Measurements from ENCODE around the gene DNAJB8. TPM values are rescaled to one million over a fixed set of nuclear protein-coding genes. Genes with fewer than 3 reads are reported as not detected.
A peak's percentile ranks its signal among the peaks of the same experiment; 100 is the strongest.

DNAJB8 gene
- total and polyA plus RNA-seq, 9 of the 15 experiments (the other 6 are each of a cell fraction or from before 2014, with no cell fraction given) = not detected

DNA sequence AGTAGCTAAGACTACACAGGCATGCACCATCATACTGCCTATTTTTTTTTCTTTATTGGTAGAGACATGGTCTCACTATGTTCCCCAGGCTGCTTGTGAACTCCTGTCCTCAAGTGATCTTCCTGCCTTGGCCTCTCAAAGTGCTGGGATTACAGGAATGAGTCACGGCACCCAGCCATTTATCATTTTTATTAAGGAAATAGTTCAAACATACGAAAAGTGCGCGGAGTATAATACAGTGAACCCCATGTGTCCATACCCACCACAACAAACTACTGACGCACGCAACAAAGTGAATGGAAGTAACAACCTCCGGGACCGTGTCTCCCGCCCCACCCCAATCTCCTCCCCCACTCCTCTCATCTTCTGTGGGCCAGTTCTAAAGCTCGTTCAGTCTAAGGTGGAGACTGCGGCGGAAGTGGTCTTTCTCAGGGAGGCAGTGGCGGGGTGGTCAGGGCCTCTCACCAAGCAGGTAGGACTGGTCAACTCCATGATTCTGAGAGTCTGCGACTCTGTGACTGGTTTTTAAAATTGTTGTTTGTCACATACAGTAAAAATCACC, 42.1 kb downstream of the DNAJB8 start (continued):
- TF ChIP-seq, protein P1, sequence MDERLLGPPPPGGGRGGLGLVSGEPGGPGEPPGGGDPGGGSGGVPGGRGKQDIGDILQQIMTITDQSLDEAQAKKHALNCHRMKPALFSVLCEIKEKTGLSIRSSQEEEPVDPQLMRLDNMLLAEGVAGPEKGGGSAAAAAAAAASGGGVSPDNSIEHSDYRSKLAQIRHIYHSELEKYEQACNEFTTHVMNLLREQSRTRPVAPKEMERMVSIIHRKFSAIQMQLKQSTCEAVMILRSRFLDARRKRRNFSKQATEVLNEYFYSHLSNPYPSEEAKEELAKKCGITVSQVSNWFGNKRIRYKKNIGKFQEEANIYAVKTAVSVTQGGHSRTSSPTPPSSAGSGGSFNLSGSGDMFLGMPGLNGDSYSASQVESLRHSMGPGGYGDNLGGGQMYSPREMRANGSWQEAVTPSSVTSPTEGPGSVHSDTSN (CRISPR knock-in tag; IDR thresholded peaks at IDR 0.05; ENCODE audit: low read depth) = no peak
- TF ChIP-seq, protein P1 (tag; conservative IDR thresholded peaks at IDR 0.05; ENCODE audit: low read depth) = peak; percentile 46; the same call in 1 of the 2 replicates
- TF ChIP-seq CAMTA2 (CRISPR knock-in tag; conservative IDR thresholded peaks at IDR 0.05) (no peak), BACH1 (tag; IDR thresholded peaks at IDR 0.05) (no peak), NFRKB (IDR thresholded peaks at IDR 0.05; ENCODE audit: low read depth) (0 out of 2 replicates have a peak, but pooled peaks have one; percentile 62), ZNF197 (CRISPR knock-in tag; IDR thresholded peaks at IDR 0.05; ENCODE audit: low read depth) (no peak), SMARCE1 (IDR thresholded peaks at IDR 0.05) (0 out of 2 replicates have a peak, but pooled peaks have one; percentile 32), CXXC5 (CRISPR knock-in tag; IDR thresholded peaks at IDR 0.05) (peak; percentile 31; the same call in 1 of the 2 replicates), ZBTB43 (CRISPR knock-in tag; IDR thresholded peaks at IDR 0.05) (no peak), PHF8 (IDR thresholded peaks at IDR 0.05; ENCODE audit: borderline replicate concordance, low read length) (peak; percentile 23; the same call in 1 of the 2 replicates), JUND (IDR thresholded peaks at IDR 0.05; ENCODE audit: borderline replicate concordance, low read depth, low read length) (no peak), JUND (tag; IDR thresholded peaks at IDR 0.05; ENCODE audit: borderline replicate concordance, low read depth, low read length) (peak; percentile 48; the same call in 1 of the 3 replicates), ZNF23 (CRISPR knock-in tag; IDR thresholded peaks at IDR 0.05) (no peak), ZBTB40 (IDR thresholded peaks at IDR 0.05) (peak; percentile 73), ZBTB40 (CRISPR knock-in tag; IDR thresholded peaks at IDR 0.05) (no peak), TBP (optimal IDR thresholded peaks at IDR 0.05; ENCODE audit: low read depth, low read length) (peak; percentile 16)

All from K562 (cell line).